ENCODE data around the gene EIF2B2. TPM values are rescaled to one million over a fixed set of nuclear protein-coding genes. Genes with fewer than 3 reads are reported as not detected.

The EIF2B2 gene
- total RNA-seq, 1 experiment from 2014 or later = 96.8 TPM

- intact Hi-C loops (cut with micrococcal nuclease) = no loop called here
- Histone ChIP-seq H4K20me1 (ENCODE audit: low read length) (no peaks in the 10 kb centered on the region), H3K27ac (ENCODE audit: low read length) (no peak overlapping the region), H3K27me3 (ENCODE audit: low read length) (no peaks in the 10 kb centered on the region), H3K4me2 (ENCODE audit: low read length) (no peak overlapping the region), H3K9me3 (ENCODE audit: low read length) (no peaks in the 10 kb centered on the region), H3F3A (ENCODE audit: low read length, unreplicated experiment) (no peaks in the 10 kb centered on the region), H3K79me2 (ENCODE audit: low read length) (no peaks in the 10 kb centered on the region), H3K4me1 (ENCODE audit: insufficient read depth, low read length) (peaks cover 15% of the 10 kb centered on the region; the same call in 1 of the 2 replicates), H3K36me3 (ENCODE audit: low read depth, low read length) (peaks cover 31% of the 10 kb centered on the region), H2AFZ (ENCODE audit: low read length) (no peak overlapping the region), H3K9ac (ENCODE audit: low read length) (no peak overlapping the region), H3K9me2 (replicated peaks; ENCODE audit: low read length) (no peaks in the 10 kb centered on the region), H3K4me3 (ENCODE audit: low read length) (no peak overlapping the region)
- CTCF ChIA-PET = interaction anchor here (0.7 to 1.4 kb wide), 2 partner anchors 77 to 78 kb away, joined by 3 to 4 read pairs; no protein-coding TSS in a partner anchor
- POLR2A ChIA-PET (ENCODE audit: unreplicated experiment) = no interaction called here
- TF ChIP-seq EZH2 (IDR thresholded peaks at IDR 0.05; ENCODE audit: low read length, unreplicated experiment) (no peak), CTCF (conservative IDR thresholded peaks at IDR 0.05; ENCODE audit: low read depth, low read length) (no peak)
- no TSS peak for BruUV-seq (replicated peaks)
- no peak for DNase-seq
- no peak for ATAC-seq
These were observed 20.4 kb downstream of the EIF2B2 start for GRCh38 chr14:75023108-75023507.

GRCh38 chr14:75025082-75025481, 22.4 kb downstream of the EIF2B2 start:
- Histone ChIP-seq H3K36me3 (ENCODE audit: low read depth, low read length) (peaks cover 27% of the 10 kb centered on the region), H3K9me3 (ENCODE audit: low read length) (no peaks in the 10 kb centered on the region), H3K4me1 (ENCODE audit: insufficient read depth, low read length) (peaks cover 10% of the 10 kb centered on the region; the same call in 1 of the 2 replicates), H3K4me2 (ENCODE audit: low read length) (no peak overlapping the region), H3K4me3 (ENCODE audit: low read length) (no peak overlapping the region), H2AFZ (ENCODE audit: low read length) (no peak overlapping the region), H3K9me2 (replicated peaks; ENCODE audit: low read length) (no peaks in the 10 kb centered on the region), H3K27ac (ENCODE audit: low read length) (no peak overlapping the region), H3K9ac (ENCODE audit: low read length) (no peak overlapping the region), H4K20me1 (ENCODE audit: low read length) (no peaks in the 10 kb centered on the region), H3F3A (ENCODE audit: low read length, unreplicated experiment) (no peaks in the 10 kb centered on the region), H3K79me2 (ENCODE audit: low read length) (no peaks in the 10 kb centered on the region), H3K27me3 (ENCODE audit: low read length) (no peaks in the 10 kb centered on the region)
- TF ChIP-seq EZH2 (IDR thresholded peaks at IDR 0.05; ENCODE audit: low read length, unreplicated experiment) = no peak
- no peak for TF ChIP-seq CTCF (conservative IDR thresholded peaks at IDR 0.05; ENCODE audit: low read depth, low read length)
- TF ChIP-seq EZH2phosphoT487 (IDR thresholded peaks at IDR 0.05; ENCODE audit: borderline replicate concordance, low read length) = no peak
- ChIA-PET POLR2A (ENCODE audit: unreplicated experiment) (no interaction called here), CTCF (no interaction called here)
- DNase-seq (peak; percentile 19), ATAC-seq (peak; percentile 29)
- no TSS peak for BruUV-seq (replicated peaks)
- intact Hi-C loops (cut with micrococcal nuclease) = no loop called here

GRCh38 chr14:75025876-75026275, 23.2 kb downstream of the EIF2B2 start:
- TF ChIP-seq EZH2 (IDR thresholded peaks at IDR 0.05; ENCODE audit: low read length, unreplicated experiment) (no peak), EZH2phosphoT487 (IDR thresholded peaks at IDR 0.05; ENCODE audit: borderline replicate concordance, low read length) (no peak), CTCF (conservative IDR thresholded peaks at IDR 0.05; ENCODE audit: low read depth, low read length) (no peak)
- no peak for ATAC-seq
- H3K27ac ChIP-seq (ENCODE audit: low read length) = no peak overlapping the region
- H3K9me3 ChIP-seq (ENCODE audit: low read length) = no peaks in the 10 kb centered on the region
- H3K9ac ChIP-seq (ENCODE audit: low read length) = no peak overlapping the region
- no peak overlapping the region for H2AFZ ChIP-seq (ENCODE audit: low read length)
- intact Hi-C loops (cut with micrococcal nuclease) = no loop called here
- BruUV-seq (replicated peaks) = no TSS peak
- no peaks in the 10 kb centered on the region for H4K20me1 ChIP-seq (ENCODE audit: low read length)
- peaks cover 10% of the 10 kb centered on the region; the same call in 1 of the 2 replicates for H3K4me1 ChIP-seq (ENCODE audit: insufficient read depth, low read length)
- no peak overlapping the region for H3K4me3 ChIP-seq (ENCODE audit: low read length)
- H3F3A ChIP-seq (ENCODE audit: low read length, unreplicated experiment) = no peaks in the 10 kb centered on the region
- no peaks in the 10 kb centered on the region for H3K79me2 ChIP-seq (ENCODE audit: low read length)
- peaks cover 31% of the 10 kb centered on the region for H3K36me3 ChIP-seq (ENCODE audit: low read depth, low read length)
- H3K27me3 ChIP-seq (ENCODE audit: low read length) = no peaks in the 10 kb centered on the region
- CTCF ChIA-PET = no interaction called here
- no peaks in the 10 kb centered on the region for H3K9me2 ChIP-seq (replicated peaks; ENCODE audit: low read length)
- no peak for DNase-seq
- POLR2A ChIA-PET (ENCODE audit: unreplicated experiment) = no interaction called here
- H3K4me2 ChIP-seq (ENCODE audit: low read length) = no peak overlapping the region
